H1 (cell line): Measurements from ENCODE around the gene COMMD8. TPM values are rescaled to one million over a fixed set of nuclear protein-coding genes. Genes with fewer than 3 reads are reported as not detected.

ENCODE experiments used
- CTCF ChIA-PET: fragments of 300-600 bp; sonication (Branson Sonifier 250); formaldehyde crosslinking; loops from one replicate; lab custom pipeline; 2021; ENCODE audit not compliant: partially characterized antibody; lab: Charles Lee
- POLR2A ChIA-PET: fragments of 300-600 bp; sonication (Branson Sonifier 250); formaldehyde crosslinking; loops from one replicate; lab custom pipeline; 2021; ENCODE audit warnings: inconsistent platforms; ENCODE audit not compliant: partially characterized antibody; lab: Charles Lee
- DNase-seq, 2 experiments: peaks; one replicate each; pipeline versions ENCODE4 v3.0.0 to v3.0.0-alpha.2; 2010 to 2022; ENCODE audit warnings: low spot score in 2 of 2, low read depth in 1 of 2, mixed read lengths in 1 of 2
- FAIRE-seq: peaks from 2 replicates; lab custom pipeline; 2011; peaks lifted over from hg19 to GRCh38; lab: Jason Lieb, UNC
- H2AFZ ChIP-seq: 2 replicates; pipeline ENCODE4 v1.8.1; 2012; ENCODE audit warnings: low read length, inconsistent platforms
- H2AK5ac ChIP-seq: 2 replicates; pipeline ENCODE4 v1.6.1; 2013; ENCODE audit warnings: low read depth, low read length
- H2BK120ac ChIP-seq: replicated peaks from 2 replicates; pipeline ENCODE3; 2013; ENCODE audit warnings: low read depth, low read length, inconsistent platforms
- H2BK12ac ChIP-seq: 2 replicates; pipeline ENCODE4 v1.6.1; 2013; ENCODE audit warnings: low read depth, low read length
- H2BK15ac ChIP-seq: 2 replicates; pipeline ENCODE4 v1.6.1; 2013; ENCODE audit warnings: low read length
- H2BK20ac ChIP-seq: 2 replicates; pipeline ENCODE4 v1.6.1; 2013; ENCODE audit warnings: low read length
- H2BK5ac ChIP-seq: 2 replicates; pipeline ENCODE4 v1.6.1; 2013; ENCODE audit warnings: low read depth, low read length
- H3K14ac ChIP-seq: 2 replicates; pipeline ENCODE4 v1.6.1; 2013; ENCODE audit warnings: inconsistent platforms; ENCODE audit not compliant: insufficient read length
- H3K18ac ChIP-seq: 2 replicates; pipeline ENCODE4 v1.6.1; 2013; ENCODE audit warnings: low read length; ENCODE audit errors: extremely low read depth
- H3K23ac ChIP-seq: 2 replicates; pipeline ENCODE4 v1.6.1; 2013; ENCODE audit warnings: inconsistent platforms; ENCODE audit not compliant: insufficient read length
- H3K23me2 ChIP-seq: 2 replicates; pipeline ENCODE4 v1.6.1; 2013; ENCODE audit warnings: low read depth, low read length
- H3K27ac ChIP-seq: 2 replicates; pipeline ENCODE4 v1.6.1; 2011; ENCODE audit warnings: low read depth, low read length, inconsistent platforms
- H3K27me3 ChIP-seq, 4 experiments: replicated peaks in 1 of 4; 1 replicate in 1 of 4; 2 replicates in 3 of 4; pipeline versions ENCODE4 v1.6.1 to v1.8.1; 2011 to 2013; ENCODE audit warnings: low read length in 3 of 4, mild to moderate bottlenecking in 3 of 4, inconsistent platforms in 2 of 4, mixed read lengths in 2 of 4, moderate library complexity in 1 of 4; ENCODE audit not compliant: control insufficient read depth in 3 of 4, insufficient read depth in 3 of 4; ENCODE audit errors: extremely low read depth in 1 of 4
- H3K36me3 ChIP-seq, 4 experiments: 2 replicates each; pipeline versions ENCODE4 v1.6.1 to v1.8.1; 2011 to 2013; ENCODE audit warnings: mild to moderate bottlenecking in 4 of 4, low read length in 3 of 4, moderate library complexity in 2 of 4, control low read depth in 1 of 4, inconsistent platforms in 1 of 4; ENCODE audit not compliant: insufficient read depth in 4 of 4, control insufficient read depth in 2 of 4
- H3K4ac ChIP-seq: replicated peaks from 2 replicates; pipeline ENCODE3; 2013; ENCODE audit warnings: low read length, low read depth, mixed read lengths, inconsistent platforms; ENCODE audit not compliant: insufficient read length
- H3K4me1 ChIP-seq, 4 experiments: replicated peaks in 1 of 4; 1 replicate in 1 of 4; 2 replicates in 3 of 4; pipeline versions ENCODE4 v1.6.1 to v1.8.1; 2011 to 2013; ENCODE audit warnings: low read length in 3 of 4, inconsistent platforms in 2 of 4, mixed read lengths in 1 of 4; ENCODE audit not compliant: insufficient read depth in 4 of 4, control insufficient read depth in 3 of 4
- H3K4me2 ChIP-seq, 2 experiments: 2 replicates each; pipeline versions ENCODE4 v1.6.1 to v1.8.1; 2011 to 2013; ENCODE audit warnings: low read depth in 2 of 2, low read length in 2 of 2, control low read depth in 1 of 2, inconsistent platforms in 1 of 2, mild to moderate bottlenecking in 1 of 2; ENCODE audit not compliant: insufficient read depth in 1 of 2
- H3K4me3 ChIP-seq, 4 experiments: fragments of 200-600, 300-600 bp in 1 of 4; sonication (generic), shearing (Covaris generic), sonication (Bioruptor Twin) in 1 of 4; 2 replicates each; pipeline versions ENCODE4 v1.5.1 to v1.8.1; 2011 to 2016; ENCODE audit warnings: low read length in 4 of 4, low read depth in 3 of 4, control low read depth in 2 of 4, inconsistent platforms in 2 of 4, mild to moderate bottlenecking in 2 of 4, mixed read lengths in 1 of 4, moderate library complexity in 1 of 4; ENCODE audit not compliant: insufficient read depth in 2 of 4; ENCODE audit errors: extremely low read depth in 1 of 4
- H3K56ac ChIP-seq: replicated peaks from 2 replicates; pipeline ENCODE3; 2013; ENCODE audit warnings: low read depth, mild to moderate bottlenecking, mixed read lengths, low read length, inconsistent platforms; ENCODE audit not compliant: insufficient read length
- H3K79me1 ChIP-seq: 2 replicates; pipeline ENCODE4 v1.6.1; 2013; ENCODE audit warnings: low read depth, low read length, control low read depth
- H3K79me2 ChIP-seq, 2 experiments: 2 replicates each; pipeline versions ENCODE4 v1.6.1 to v1.8.1; 2012 to 2013; ENCODE audit warnings: low read length in 2 of 2, mild to moderate bottlenecking in 2 of 2, inconsistent platforms in 1 of 2; ENCODE audit not compliant: insufficient read depth in 2 of 2, control insufficient read depth in 1 of 2
- H3K9ac ChIP-seq, 4 experiments: replicated peaks in 1 of 4; 1 replicate in 1 of 4; 2 replicates in 3 of 4; pipeline versions ENCODE4 v1.6.1 to v1.8.1; 2011 to 2013; ENCODE audit warnings: low read depth in 3 of 4, low read length in 3 of 4, control low read depth in 2 of 4, mild to moderate bottlenecking in 2 of 4, moderate library complexity in 2 of 4, inconsistent platforms in 1 of 4; ENCODE audit errors: extremely low read depth in 1 of 4
- H3K9me3 ChIP-seq, 2 experiments: 2 replicates each; pipeline versions ENCODE4 v1.6.1 to v1.8.1; 2012 to 2013; ENCODE audit warnings: mild to moderate bottlenecking in 2 of 2, moderate library complexity in 2 of 2, control low read depth in 1 of 2, inconsistent platforms in 1 of 2, low read depth in 1 of 2, low read length in 1 of 2, mixed read lengths in 1 of 2; ENCODE audit not compliant: insufficient read depth in 2 of 2
- H4K20me1 ChIP-seq, 2 experiments: replicated peaks in 1 of 2; 2 replicates each; pipeline versions ENCODE3 to v1.8.1; 2011 to 2013; ENCODE audit warnings: inconsistent platforms in 2 of 2, low read length in 2 of 2, mild to moderate bottlenecking in 1 of 2; ENCODE audit not compliant: insufficient read depth in 2 of 2, control insufficient read depth in 1 of 2
- H4K5ac ChIP-seq: 2 replicates; pipeline ENCODE4 v1.6.1; 2013; ENCODE audit warnings: low read length, low read depth, mixed read lengths, inconsistent platforms; ENCODE audit not compliant: insufficient read length
- H4K8ac ChIP-seq: 2 replicates; pipeline ENCODE4 v1.8.0; 2013; ENCODE audit warnings: mild to moderate bottlenecking, moderate library complexity, low read length, inconsistent platforms; ENCODE audit not compliant: insufficient read depth; ENCODE audit errors: extremely low read depth
- H4K91ac ChIP-seq: replicated peaks from 2 replicates; pipeline ENCODE3; 2013; ENCODE audit warnings: low read length, mixed read lengths, inconsistent platforms; ENCODE audit not compliant: insufficient read length
- CHD2 ChIP-seq: IDR thresholded peaks from 2 replicates; pipeline ENCODE4 v1.6.1; 2012; ENCODE audit warnings: low read length, improper control_type of control experiment
- EGR1 ChIP-seq: IDR thresholded peaks from 2 replicates; pipeline ENCODE4 v1.6.1; 2011; ENCODE audit warnings: low read depth, low read length, borderline replicate concordance
- FOSL1 ChIP-seq: IDR thresholded peaks from 2 replicates; pipeline ENCODE4 v1.6.1; 2011; ENCODE audit warnings: mild to moderate bottlenecking, low read depth, low read length, moderate library complexity; ENCODE audit not compliant: insufficient read depth
- MAFK ChIP-seq: IDR thresholded peaks from 2 replicates; pipeline ENCODE4 v1.6.1; 2012; ENCODE audit warnings: low read depth, mild to moderate bottlenecking, improper control_type of control experiment, low read length
- NANOG ChIP-seq: IDR thresholded peaks from 2 replicates; pipeline ENCODE4 v1.6.1; 2011; ENCODE audit warnings: low read length, low read depth, mild to moderate bottlenecking, inconsistent platforms; ENCODE audit not compliant: insufficient read depth, poor library complexity, severe bottlenecking
- PHF8 ChIP-seq: fragments of 200-600 bp; sonication (generic); conservative IDR thresholded peaks from 2 replicates; pipeline ENCODE4 v1.7.1; 2012; ENCODE audit warnings: low read depth, mild to moderate bottlenecking, inconsistent platforms, low read length, moderate library complexity
- POU5F1 ChIP-seq: IDR thresholded peaks from 2 replicates; pipeline ENCODE4 v1.6.1; 2011; ENCODE audit warnings: low read depth, mild to moderate bottlenecking, low read length, moderate library complexity
- RFX5 ChIP-seq: IDR thresholded peaks from 2 replicates; pipeline ENCODE4 v1.6.1; 2011; ENCODE audit warnings: low read depth, low read length, improper control_type of control experiment, borderline replicate concordance
- RNF2 ChIP-seq: fragments of 200-900, 300-1000 bp; sonication (generic); IDR thresholded peaks from 2 replicates; pipeline ENCODE4 v1.7.1; 2016; ENCODE audit warnings: borderline replicate concordance, low read depth, mild to moderate bottlenecking, antibody characterized with exemption, low read length; ENCODE audit not compliant: poor library complexity, severe bottlenecking; ENCODE audit errors: missing control alignments
- RXRA ChIP-seq: IDR thresholded peaks from 2 replicates; pipeline ENCODE4 v1.6.1; 2011; ENCODE audit warnings: low read depth, mild to moderate bottlenecking, low read length, moderate library complexity; ENCODE audit not compliant: insufficient read depth
- SIN3A ChIP-seq, 2 experiments: IDR thresholded peaks in 1 of 2; conservative IDR thresholded peaks in 1 of 2; 2 replicates each; pipeline ENCODE4 v1.6.1; 2011 to 2012; ENCODE audit warnings: low read length in 2 of 2, improper control_type of control experiment in 1 of 2, low read depth in 1 of 2, mild to moderate bottlenecking in 1 of 2
- SIRT6 ChIP-seq: IDR thresholded peaks from one replicate; pipeline ENCODE4 v1.7.1; 2012; ENCODE audit warnings: low read length, inconsistent platforms
- SP4 ChIP-seq: IDR thresholded peaks from 2 replicates; pipeline ENCODE4 v1.6.1; 2012; ENCODE audit warnings: low read length, inconsistent platforms
- TEAD4 ChIP-seq: IDR thresholded peaks from 2 replicates; pipeline ENCODE4 v1.6.1; 2012; ENCODE audit warnings: low read depth, low read length, inconsistent platforms, mixed read lengths
- YY1 ChIP-seq: IDR thresholded peaks from 2 replicates; pipeline ENCODE4 v1.6.1; 2011; ENCODE audit warnings: low read depth, mild to moderate bottlenecking, low read length
- ZNF274 ChIP-seq: IDR thresholded peaks from 2 replicates; pipeline ENCODE4 v1.7.0; 2012; ENCODE audit warnings: low read length, borderline replicate concordance; ENCODE audit errors: extremely low read depth
- polyA plus RNA-seq, 7 experiments: library from polyadenylated mRNA; depleted of rRNA in 3 of 7; stranded (reverse) in 5 of 7; unstranded in 2 of 7; fragments of >200 nt in 5 of 7; fragments of 200-250 nt in 2 of 7; gene quantifications; 1 replicate in 5 of 7; 2 replicates in 1 of 7; 4 replicates in 1 of 7; pipeline versions ENCODE4 v1.2.1 to v1.2.3, GENCODE V29; 2011 to 2013; ENCODE audit warnings: missing spikeins in 2 of 7, mixed read lengths in 2 of 7
- total RNA-seq: library from RNA; stranded (reverse); fragmentation: NEBNext Ultra II Directional; extraction: Animal tissue kit (Norgen Biotek cat#: 25700); gene quantifications from 2 replicates; pipeline ENCODE4 v1.2.1, GENCODE V29; 2021

Gene COMMD8
- total and polyA plus RNA-seq, 2 of the 8 experiments (the other 6 are each of a cell fraction or from before 2014, with no cell fraction given): 1.6 to 7.2 TPM

- no peaks in the 10 kb centered on the region for H3K79me2 ChIP-seq
- H2BK12ac ChIP-seq: no peak overlapping the region
- H3K4me3 ChIP-seq: no peak overlapping the region
- H4K91ac ChIP-seq: no peak overlapping the region
- CTCF ChIA-PET: no interaction called here
- no peak overlapping the region for H4K8ac ChIP-seq
- H3K18ac ChIP-seq: no peak overlapping the region
- no peak for FAIRE-seq
- no peak for DNase-seq
- POLR2A ChIA-PET: no interaction called here
- H3K79me1 ChIP-seq: no peaks in the 10 kb centered on the region
- no peak overlapping the region for H2AK5ac ChIP-seq
- H3K14ac ChIP-seq: no peak overlapping the region
- H3K4me1 ChIP-seq: peaks cover 0 to 4% (median 1%) of the 10 kb centered on the region in 4 experiments; a peak in 2 of 7 replicates
- H3K4me2 ChIP-seq: no peak overlapping the region
- H3K27me3 ChIP-seq: no peaks in the 10 kb centered on the region
- H4K5ac ChIP-seq: no peak overlapping the region
- no peaks in the 10 kb centered on the region for H4K20me1 ChIP-seq
- H3K27ac ChIP-seq: no peak overlapping the region
- H3K56ac ChIP-seq: no peak overlapping the region
- H3K9me3 ChIP-seq: no peaks in the 10 kb centered on the region
- H2BK15ac ChIP-seq: no peak overlapping the region
- H2BK120ac ChIP-seq: no peak overlapping the region
- no peak overlapping the region for H3K23ac ChIP-seq
- H3K36me3 ChIP-seq: no peaks in the 10 kb centered on the region
- H3K4ac ChIP-seq: no peak overlapping the region
- no peaks in the 10 kb centered on the region for H3K23me2 ChIP-seq
- H2AFZ ChIP-seq: no peak overlapping the region
- H3K9ac ChIP-seq: no peak overlapping the region
- no peak overlapping the region for H2BK20ac ChIP-seq
- no peak overlapping the region for H2BK5ac ChIP-seq
- no peak for TF ChIP-seq TEAD4
- no peak for TF ChIP-seq MAFK
- no peak for TF ChIP-seq CHD2
- no peak for TF ChIP-seq PHF8
- no peak for TF ChIP-seq SIN3A (conservative IDR thresholded peaks at IDR 0.05 in 1 of 2, IDR thresholded peaks at IDR 0.05 in 1 of 2; ENCODE audit: low read depth in 1 of 2, low read length in 2 of 2)
- no peak for TF ChIP-seq SIRT6
- no peak for TF ChIP-seq SP4
- no peak for TF ChIP-seq EGR1
- no peak for TF ChIP-seq NANOG
- TF ChIP-seq RXRA: no peak
- no peak for TF ChIP-seq POU5F1
- no peak for TF ChIP-seq RFX5
- no peak for TF ChIP-seq RNF2
- no peak for TF ChIP-seq FOSL1
- TF ChIP-seq ZNF274: no peak
- no peak for TF ChIP-seq YY1
Measured at GRCh38 chr4:47415719-47416118, 47.8 kb downstream of the COMMD8 start.
